Peyer's patch (tissue), 4 donors: ENCODE measurements around the gene GJA3. TPM values are rescaled to one million over a fixed set of nuclear protein-coding genes. Genes with fewer than 3 reads are reported as not detected.
"Not testable (repeated sequence)": the region's sequence is repeated elsewhere in the genome, so short reads cannot be mapped to it uniquely, and the experiment has no call there.

ENCODE experiments used
- DNase-seq, 3 donors: peaks; one replicate each; pipeline ENCODE4 v3.0.0-alpha.2; 2017 to 2019
- H3K27ac ChIP-seq, 4 donors: fragments of 200-600 bp; sonication (generic); one replicate each; pipeline ENCODE4 v1.5.1; 2016 to 2019
- H3K27me3 ChIP-seq, 2 donors: fragments of 200-600 bp; sonication (generic); one replicate each; pipeline ENCODE4 v1.5.1; 2019
- H3K36me3 ChIP-seq, 3 donors: fragments of 200-600 bp; sonication (generic); one replicate each; pipeline ENCODE4 v1.5.1; 2016 to 2019
- H3K4me1 ChIP-seq, 4 donors: fragments of 200-600 bp; sonication (generic); one replicate each; pipeline ENCODE4 v1.5.1; 2016 to 2019
- H3K4me3 ChIP-seq, 4 donors: fragments of 200-600 bp; sonication (generic); 1 replicate in 3 of 4; 2 replicates in 1 of 4; pipeline ENCODE4 v1.5.1; 2016 to 2019; ENCODE audit warnings: mild to moderate bottlenecking in 1 of 4
- H3K9me3 ChIP-seq, 4 donors: fragments of 200-600 bp; sonication (generic); one replicate each; pipeline ENCODE4 v1.5.1; 2016 to 2019; ENCODE audit warnings: mild to moderate bottlenecking in 1 of 4
- CTCF ChIP-seq, 6 experiments: fragments of 450-650 bp in 4 of 6; fragments of 200-600 bp in 2 of 6; sonication (generic) in 1 of 6; IDR thresholded peaks; one replicate each; pipeline ENCODE4 v1.5.1; 2017 to 2019; ENCODE audit warnings: antibody characterized with exemption in 6 of 6, mild to moderate bottlenecking in 3 of 6, moderate library complexity in 1 of 6
- POLR2A ChIP-seq, 2 donors: fragments of 450-650 bp; IDR thresholded peaks; one replicate each; pipeline ENCODE4 v1.5.1; 2017; ENCODE audit warnings: antibody characterized with exemption in 2 of 2, mild to moderate bottlenecking in 2 of 2, moderate library complexity in 2 of 2
- total RNA-seq, 4 donors: library from RNA; depleted of rRNA; stranded (reverse); fragments of >200 nt; gene quantifications; one replicate each; pipeline ENCODE4 v1.1.0, GENCODE V29; 2016

The GJA3 gene
- total RNA-seq, 4 donors from 2014 or later, result not detected

GRCh38 chr13:20161951-20162300 lies 1.1 kb upstream of the GJA3 start:
- peaks cover 0 to 27% of the 10 kb centered on the region in 2 donors for H3K27me3 ChIP-seq
- no peak for DNase-seq
- H3K36me3 ChIP-seq, result no peaks in the 10 kb centered on the region
- peak overlapping the region in 2 of 4 donors; percentile 34 to 55 for H3K4me3 ChIP-seq
- H3K4me1 ChIP-seq, result peaks cover 0 to 21% (median 7%) of the 10 kb centered on the region in 4 donors
- TF ChIP-seq POLR2A (IDR thresholded peaks at IDR 0.05) (no peak), CTCF (IDR thresholded peaks at IDR 0.05) (no peak)
- no peaks in the 10 kb centered on the region for H3K9me3 ChIP-seq
- H3K27ac ChIP-seq, result peak overlapping the region in 1 of 4 donors; percentile 49

- H3K9me3 ChIP-seq, result no peaks in the 10 kb centered on the region
- DNase-seq, result peak in 2 of 3 donors; percentile 68 to 81
- TF ChIP-seq CTCF (IDR thresholded peaks at IDR 0.05) (no peak), POLR2A (IDR thresholded peaks at IDR 0.05) (no peak)
- peak overlapping the region; percentile 34 to 55 (median 46) for H3K4me3 ChIP-seq
- H3K36me3 ChIP-seq, result no peaks in the 10 kb centered on the region
- peak overlapping the region in 1 of 4 donors; percentile 49 for H3K27ac ChIP-seq
- peaks cover 0 to 27% of the 10 kb centered on the region in 2 donors for H3K27me3 ChIP-seq
- H3K4me1 ChIP-seq, result peaks cover 0 to 21% (median 7%) of the 10 kb centered on the region in 4 donors
Observed at GRCh38 chr13:20161275-20161950, 561 bp upstream of the GJA3 start.

GRCh38 chr13:20159646-20160305 lies 1.1 kb downstream of the GJA3 start:
- H3K27me3 ChIP-seq, result peaks cover 0 to 27% of the 10 kb centered on the region in 2 donors
- no peak overlapping the region for H3K4me3 ChIP-seq

GRCh38 chr13:20157151-20157796 lies 3.6 kb downstream of the GJA3 start:
- H3K27ac ChIP-seq, result no peak overlapping the region
- no peaks in the 10 kb centered on the region for H3K36me3 ChIP-seq
- H3K4me3 ChIP-seq, result no peak overlapping the region
- H3K27me3 ChIP-seq, result peaks cover 0 to 27% of the 10 kb centered on the region in 2 donors
- peaks cover 0 to 21% (median 7%) of the 10 kb centered on the region in 4 donors for H3K4me1 ChIP-seq
- TF ChIP-seq CTCF (IDR thresholded peaks at IDR 0.05) (no peak), POLR2A (IDR thresholded peaks at IDR 0.05) (no peak)
- no peak for DNase-seq
- no peaks in the 10 kb centered on the region for H3K9me3 ChIP-seq

More at GRCh38 chr13:20159646-20160305, 1.1 kb downstream of the GJA3 start:
- Histone ChIP-seq H3K36me3 (no peaks in the 10 kb centered on the region), H3K4me1 (peaks cover 0 to 21% (median 7%) of the 10 kb centered on the region in 4 donors), H3K27ac (no peak overlapping the region), H3K9me3 (no peaks in the 10 kb centered on the region)
- DNase-seq, result no peak
- TF ChIP-seq CTCF (IDR thresholded peaks at IDR 0.05), result no peak
- no peak for TF ChIP-seq POLR2A (IDR thresholded peaks at IDR 0.05)

- Histone ChIP-seq H3K27ac (no peak overlapping the region), H3K36me3 (no peaks in the 10 kb centered on the region), H3K4me1 (peaks cover 0 to 20% (median 7%) of the 10 kb centered on the region in 4 donors), H3K4me3 (no peak overlapping the region), H3K27me3 (peaks cover 0 to 27% of the 10 kb centered on the region in 2 donors), H3K9me3 (no peaks in the 10 kb centered on the region)
- TF ChIP-seq CTCF (IDR thresholded peaks at IDR 0.05) (no peak), POLR2A (IDR thresholded peaks at IDR 0.05) (no peak)
- DNase-seq, result no peak
Observed at GRCh38 chr13:20156702-20157101, 4.2 kb downstream of the GJA3 start.

- H3K9me3 ChIP-seq, H3K4me1 ChIP-seq, H3K27ac ChIP-seq, H3K27me3 ChIP-seq, H3K4me3 ChIP-seq, H3K36me3 ChIP-seq, DNase-seq: not testable (repeated sequence)
Observed at GRCh38 chr13:20153290-20153689, 7.6 kb downstream of the GJA3 start.
